AG10803 (cell line): Measurements from ENCODE around the gene IMPA2.
"Not testable (repeated sequence)": the region's sequence is repeated elsewhere in the genome, so short reads cannot be mapped to it uniquely, and the experiment has no call there.

ENCODE experiments used
- DNase-seq: peaks from one replicate; pipeline ENCODE4 v3.0.0; 2010; ENCODE audit warnings: low read depth
- H3K4me3 ChIP-seq: 2 replicates; pipeline ENCODE4 v1.5.1; 2011; ENCODE audit warnings: mild to moderate bottlenecking, low read length, control low read depth
- TF ChIP-seq, protein P1 (sequence below): conservative IDR thresholded peaks from 2 replicates; pipeline ENCODE4 v1.5.1; 2011; ENCODE audit warnings: mild to moderate bottlenecking, low read length, control low read depth, inconsistent platforms

IMPA2 gene

DNA sequence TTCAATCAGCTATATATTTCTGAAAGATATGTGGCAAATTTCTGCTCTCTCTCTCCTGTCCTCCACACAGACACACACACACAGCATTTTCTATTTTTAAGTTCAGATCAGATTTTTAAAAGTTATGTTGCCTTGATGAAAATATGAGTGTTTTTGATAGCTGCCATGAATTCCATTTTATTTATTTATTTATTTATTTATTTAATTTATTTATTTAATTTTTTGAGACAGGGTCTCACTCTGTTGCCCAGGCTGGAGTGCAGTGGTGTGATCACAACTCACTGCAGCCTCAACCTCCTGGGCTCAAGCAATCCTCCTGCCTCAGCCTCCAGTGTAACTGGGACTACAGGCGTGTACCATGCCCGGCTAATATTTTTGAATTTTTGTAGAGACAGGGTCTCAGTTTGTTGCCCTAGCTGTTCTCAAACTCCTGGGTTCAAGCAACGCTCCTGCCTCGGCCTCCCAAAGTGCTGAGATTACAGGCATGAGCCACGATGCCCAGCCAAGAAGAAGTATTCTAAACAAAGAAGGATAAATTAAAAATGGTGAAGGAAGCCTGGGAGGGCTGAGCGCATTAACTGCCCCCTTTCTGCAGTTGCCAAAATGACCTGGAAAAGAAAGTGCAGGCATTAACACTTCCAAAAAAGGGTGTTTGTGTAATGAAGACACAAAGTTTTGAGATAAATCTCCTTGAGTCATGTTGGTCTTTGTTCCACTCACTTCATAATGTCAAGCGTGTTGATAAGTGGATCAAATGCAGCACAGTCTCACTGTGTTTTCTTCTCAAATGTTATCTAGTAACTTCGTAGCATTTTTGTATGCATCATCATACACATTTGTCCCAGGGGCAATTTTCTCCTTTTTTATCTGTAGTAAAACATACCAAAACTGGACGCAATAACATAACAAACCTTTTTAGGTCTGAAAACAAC, 11.1 kb upstream of the IMPA2 start:
- DNase-seq: no peak
- TF ChIP-seq, protein P1, sequence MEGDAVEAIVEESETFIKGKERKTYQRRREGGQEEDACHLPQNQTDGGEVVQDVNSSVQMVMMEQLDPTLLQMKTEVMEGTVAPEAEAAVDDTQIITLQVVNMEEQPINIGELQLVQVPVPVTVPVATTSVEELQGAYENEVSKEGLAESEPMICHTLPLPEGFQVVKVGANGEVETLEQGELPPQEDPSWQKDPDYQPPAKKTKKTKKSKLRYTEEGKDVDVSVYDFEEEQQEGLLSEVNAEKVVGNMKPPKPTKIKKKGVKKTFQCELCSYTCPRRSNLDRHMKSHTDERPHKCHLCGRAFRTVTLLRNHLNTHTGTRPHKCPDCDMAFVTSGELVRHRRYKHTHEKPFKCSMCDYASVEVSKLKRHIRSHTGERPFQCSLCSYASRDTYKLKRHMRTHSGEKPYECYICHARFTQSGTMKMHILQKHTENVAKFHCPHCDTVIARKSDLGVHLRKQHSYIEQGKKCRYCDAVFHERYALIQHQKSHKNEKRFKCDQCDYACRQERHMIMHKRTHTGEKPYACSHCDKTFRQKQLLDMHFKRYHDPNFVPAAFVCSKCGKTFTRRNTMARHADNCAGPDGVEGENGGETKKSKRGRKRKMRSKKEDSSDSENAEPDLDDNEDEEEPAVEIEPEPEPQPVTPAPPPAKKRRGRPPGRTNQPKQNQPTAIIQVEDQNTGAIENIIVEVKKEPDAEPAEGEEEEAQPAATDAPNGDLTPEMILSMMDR: no peak
- no peak overlapping the region for H3K4me3 ChIP-seq

DNA sequence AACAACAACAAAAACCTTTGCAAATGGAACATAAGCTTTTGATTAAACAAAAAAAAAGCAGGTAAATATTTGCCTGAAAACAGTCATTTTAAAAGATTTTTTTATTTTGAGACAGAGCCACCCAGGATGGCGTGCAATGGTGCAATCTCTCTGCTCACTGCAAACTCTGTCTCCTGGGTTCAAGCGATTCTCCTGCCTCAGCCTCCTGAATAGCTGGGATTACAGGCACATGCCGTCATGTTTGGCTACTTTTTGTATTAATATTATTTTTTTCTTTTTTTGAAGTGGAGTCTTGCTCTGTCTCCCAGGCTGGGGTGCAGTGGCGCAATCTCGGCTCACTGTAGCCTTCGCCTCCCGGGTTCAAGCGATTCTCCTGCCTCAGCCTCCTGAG, 10.5 kb upstream of the IMPA2 start:
- not testable (repeated sequence) for DNase-seq, H3K4me3 ChIP-seq

DNA sequence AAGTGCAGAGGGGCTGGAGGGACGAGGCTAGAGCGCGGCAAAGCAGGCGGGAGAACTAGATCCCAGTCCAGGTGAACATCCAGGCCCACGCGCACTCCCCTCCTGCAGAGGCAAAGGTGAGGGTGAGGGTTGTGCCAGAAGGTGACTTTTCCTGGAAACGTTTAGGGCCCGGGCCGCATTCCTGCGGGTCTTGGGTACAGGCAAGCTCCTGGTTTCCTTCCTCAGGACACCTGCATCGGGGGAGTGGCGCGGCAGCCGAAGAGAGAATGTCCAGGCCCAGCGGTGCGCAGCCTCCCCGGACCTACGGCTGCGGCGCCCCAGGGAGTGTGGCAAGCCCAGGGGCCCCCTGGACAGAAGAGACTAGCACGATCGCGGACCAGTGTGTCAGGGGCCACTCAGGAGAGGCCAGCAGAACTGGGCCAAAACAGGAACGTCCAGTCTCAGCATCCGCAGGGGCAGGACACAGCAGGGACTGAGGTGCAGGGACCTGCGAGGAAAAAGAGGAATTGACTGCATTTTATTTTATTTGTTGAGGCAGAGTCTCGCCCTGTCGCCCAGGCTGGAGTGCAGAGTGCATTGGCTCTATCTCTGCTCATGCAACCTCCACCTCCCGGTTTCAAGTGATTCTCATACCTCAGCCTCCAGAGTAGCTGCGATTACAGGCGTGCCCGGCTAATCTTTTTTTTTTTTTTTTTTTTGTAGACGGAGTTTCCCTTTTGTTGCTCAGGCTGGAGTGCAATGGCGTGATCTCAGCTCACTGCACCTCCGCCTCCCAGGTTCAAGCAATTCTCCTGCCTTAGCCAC, 8.7 kb upstream of the IMPA2 start:
- no peak overlapping the region for H3K4me3 ChIP-seq
- TF ChIP-seq, protein P1: no peak
- DNase-seq: no peak

DNA sequence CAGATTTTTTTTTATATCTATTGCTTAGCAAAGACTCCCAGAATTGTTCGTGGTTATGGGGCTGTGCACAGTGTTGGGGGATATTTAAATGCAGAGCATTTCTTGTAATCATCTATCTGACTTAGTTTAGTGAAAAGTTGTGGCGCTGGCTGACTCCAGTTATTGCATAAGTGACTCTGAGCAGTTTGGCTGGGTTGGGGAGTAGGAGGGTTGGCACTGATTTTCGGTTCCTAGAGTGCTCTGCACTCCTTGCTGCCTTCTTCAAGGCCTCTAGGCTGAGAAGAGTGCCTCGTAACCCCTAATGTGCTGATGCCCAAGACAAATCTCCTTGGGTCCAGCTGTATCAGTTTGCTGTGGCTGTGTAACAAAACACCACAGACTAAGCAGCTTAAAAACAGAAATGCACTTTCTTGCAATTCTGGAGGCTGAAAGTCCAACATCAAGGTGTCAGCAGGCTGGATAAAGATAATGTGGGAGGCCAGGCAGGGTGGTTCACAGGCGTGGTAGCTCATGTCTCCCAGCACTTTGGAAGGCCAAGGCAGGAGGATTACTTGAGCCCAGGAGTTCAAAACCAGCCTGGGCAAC, 6.5 kb upstream of the IMPA2 start:
- H3K4me3 ChIP-seq: no peak overlapping the region
- TF ChIP-seq, protein P1: no peak
- no peak for DNase-seq

DNA sequence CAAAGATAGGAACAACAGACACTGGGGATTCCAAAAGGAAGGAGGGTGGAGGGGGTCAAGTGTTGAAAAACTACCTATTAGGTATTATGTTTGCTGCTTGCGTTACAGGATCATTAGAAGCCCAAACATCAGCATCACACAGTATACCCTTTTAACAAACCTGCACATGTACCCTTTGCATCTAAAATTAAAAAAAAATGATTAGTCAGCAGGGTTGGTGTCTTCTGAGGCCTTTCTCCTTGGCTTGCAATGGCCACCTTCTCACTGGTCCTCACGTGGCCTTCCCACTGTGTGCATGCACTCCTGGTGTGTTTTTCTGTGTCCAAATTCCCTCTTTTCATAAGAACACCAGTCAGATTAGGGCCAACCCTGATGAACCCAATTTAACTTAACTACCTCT, 5.6 kb upstream of the IMPA2 start:
- DNase-seq: no peak
- TF ChIP-seq, protein P1: no peak
- no peak overlapping the region for H3K4me3 ChIP-seq

DNA sequence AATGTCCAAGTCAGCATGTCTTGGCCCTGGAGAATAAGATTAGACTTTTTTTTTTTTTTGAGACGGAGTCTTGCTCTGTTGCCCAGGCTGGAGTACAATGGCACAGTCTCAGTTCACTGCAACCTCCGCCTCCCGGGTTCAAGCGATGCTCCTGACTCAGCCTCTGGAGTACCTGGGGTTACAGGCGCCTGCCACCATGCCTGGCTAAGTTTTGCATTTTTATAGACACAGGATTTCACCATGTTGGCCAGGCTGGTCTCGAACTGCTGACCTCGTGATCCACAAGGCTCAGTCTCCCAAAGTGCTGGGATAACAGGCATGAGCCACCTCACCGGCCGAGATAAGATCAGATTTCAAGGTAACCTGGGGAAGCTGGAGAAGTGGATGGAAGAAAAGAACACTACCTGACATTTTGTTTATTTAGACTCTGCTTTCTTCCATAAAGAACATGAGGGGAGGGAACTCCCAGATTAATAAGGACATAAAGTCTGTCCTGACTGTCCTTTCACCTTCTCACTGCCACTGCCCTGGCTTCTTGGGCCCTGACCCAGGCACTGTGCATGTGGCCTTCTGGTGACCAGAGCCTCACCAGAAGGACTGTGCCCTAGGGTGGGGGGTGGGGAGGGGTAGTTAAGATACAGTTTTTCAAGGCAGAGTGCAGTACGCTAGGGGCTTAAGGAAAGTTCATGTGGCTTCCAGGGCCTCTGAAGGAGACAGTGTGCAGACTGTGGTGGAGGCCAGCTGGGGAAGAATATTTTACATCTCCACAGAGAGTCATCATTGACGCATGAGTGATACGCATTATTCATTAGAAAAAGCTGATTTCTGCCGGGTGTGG, 4.8 kb upstream of the IMPA2 start:
- peak; percentile 67 for DNase-seq
- H3K4me3 ChIP-seq: no peak overlapping the region
- TF ChIP-seq, protein P1: no peak

DNA sequence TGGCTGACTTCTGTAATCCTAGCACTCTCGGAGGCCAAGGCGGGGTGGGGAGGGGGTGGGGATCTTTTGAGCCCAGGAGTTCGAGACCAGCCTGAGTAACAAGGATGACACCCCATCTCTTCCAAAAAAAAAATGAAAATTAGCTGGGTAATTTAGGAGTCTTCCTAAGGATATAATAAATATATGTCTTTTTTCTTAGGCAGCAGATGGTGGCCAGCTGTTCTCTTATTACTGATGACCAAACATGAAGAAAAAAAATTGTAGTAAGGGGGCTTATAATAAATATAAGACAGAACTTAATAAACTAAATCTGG, 4.2 kb upstream of the IMPA2 start:
- DNase-seq: no peak
- TF ChIP-seq, protein P1: no peak
- H3K4me3 ChIP-seq: no peak overlapping the region
